DND-41 (cell line): Measurements from ENCODE around the gene CALY.
"Not testable (repeated sequence)": the region's sequence is repeated elsewhere in the genome, so short reads cannot be mapped to it uniquely, and the experiment has no call there.

Source experiments
- CTCF ChIP-seq: IDR thresholded peaks from 2 replicates; pipeline ENCODE4 v1.5.1; 2012; ENCODE audit warnings: borderline replicate concordance, low read length, moderate library complexity, mild to moderate bottlenecking; ENCODE audit not compliant: poor library complexity, severe bottlenecking; ENCODE audit errors: extremely low read depth
- EZH2 ChIP-seq: IDR thresholded peaks from 3 replicates; pipeline ENCODE4 v1.6.1; 2012; ENCODE audit warnings: borderline replicate concordance, low read depth, mild to moderate bottlenecking, moderate library complexity, low read length, inconsistent platforms; ENCODE audit not compliant: severe bottlenecking

DNA sequence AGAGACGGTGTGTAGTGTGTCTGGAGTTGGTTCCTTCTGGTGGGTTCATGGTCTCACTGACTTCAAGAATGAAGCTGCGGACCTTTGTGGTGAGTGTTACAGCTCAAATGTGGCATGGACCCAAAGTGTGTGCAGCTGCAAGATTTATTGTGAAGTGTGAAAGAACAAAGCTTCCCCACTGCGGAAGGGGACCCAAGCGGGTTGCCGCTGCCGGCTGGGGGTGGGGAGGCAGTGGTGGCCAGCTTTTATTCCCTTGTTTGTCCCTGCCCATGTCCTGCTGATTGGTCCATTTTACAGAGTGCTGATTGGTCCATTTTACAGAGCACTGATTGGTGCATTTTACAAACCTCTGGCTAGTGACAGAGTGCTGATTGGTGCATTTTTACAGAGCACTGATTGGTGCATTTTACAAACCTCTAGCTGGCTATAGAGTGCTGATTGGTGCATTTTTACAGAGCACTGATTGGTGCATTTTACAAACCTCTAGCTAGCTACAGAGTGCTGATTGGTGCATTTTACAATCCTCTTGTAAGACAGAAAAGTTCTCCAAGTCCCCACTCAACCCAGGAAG, 15.8 kb downstream of the CALY start:
- not testable (repeated sequence) for TF ChIP-seq CTCF, EZH2
